KMS-11 (cell line): ENCODE data around the gene NIN.

Experiments
- H2AFZ ChIP-seq: fragments of 200-600 bp; sonication (generic); 2 replicates; pipeline ENCODE4 v1.6.1; 2016; ENCODE audit warnings: antibody characterized with exemption, mixed run types, low read depth
- H3K27ac ChIP-seq: fragments of 200-600 bp; sonication (generic); 2 replicates; pipeline ENCODE4 v1.6.1; 2016; ENCODE audit warnings: mild to moderate bottlenecking, mixed run types
- H3K27me3 ChIP-seq: fragments of 200-600 bp; sonication (generic); 2 replicates; pipeline ENCODE4 v1.6.1; 2017; ENCODE audit warnings: mild to moderate bottlenecking, low read depth, mixed run types, moderate library complexity; ENCODE audit not compliant: insufficient read depth
- H3K36me3 ChIP-seq: fragments of 200-600 bp; sonication (generic); 2 replicates; pipeline ENCODE4 v1.6.1; 2017; ENCODE audit warnings: mild to moderate bottlenecking, mixed run types; ENCODE audit not compliant: insufficient read depth
- H3K4me1 ChIP-seq: fragments of 200-600 bp; sonication (generic); 2 replicates; pipeline ENCODE4 v1.6.1; 2016; ENCODE audit warnings: mild to moderate bottlenecking, low read depth, mixed run types; ENCODE audit not compliant: poor library complexity, severe bottlenecking
- H3K4me2 ChIP-seq: fragments of 200-600 bp; sonication (generic); 2 replicates; pipeline ENCODE4 v1.7.0; 2016; ENCODE audit warnings: mild to moderate bottlenecking, mixed run types
- H3K4me3 ChIP-seq: fragments of 200-600 bp; sonication (generic); IDR thresholded peaks from 2 replicates; pipeline ENCODE4 v1.6.1; 2017; ENCODE audit warnings: low read depth, low read length, mixed read lengths; ENCODE audit not compliant: insufficient read depth
- H3K79me2 ChIP-seq: fragments of 200-600 bp; sonication (generic); 2 replicates; pipeline ENCODE4 v1.6.1; 2016; ENCODE audit warnings: low read depth, mixed run types; ENCODE audit not compliant: insufficient read depth
- H3K9ac ChIP-seq: fragments of 200-600 bp; sonication (generic); 2 replicates; pipeline ENCODE4 v1.6.1; 2016; ENCODE audit warnings: mild to moderate bottlenecking, mixed run types
- H4K20me1 ChIP-seq: fragments of 200-600 bp; sonication (generic); 2 replicates; pipeline ENCODE4 v1.6.1; 2016; ENCODE audit warnings: mild to moderate bottlenecking, mixed run types; ENCODE audit not compliant: insufficient read depth
- CTCF ChIP-seq: fragments of 200-600 bp; sonication (generic); conservative IDR thresholded peaks from 2 replicates; pipeline ENCODE4 v1.6.1; 2017; ENCODE audit warnings: low read depth, mild to moderate bottlenecking, antibody characterized with exemption, low read length, moderate library complexity, mixed read lengths

The NIN gene

DNA sequence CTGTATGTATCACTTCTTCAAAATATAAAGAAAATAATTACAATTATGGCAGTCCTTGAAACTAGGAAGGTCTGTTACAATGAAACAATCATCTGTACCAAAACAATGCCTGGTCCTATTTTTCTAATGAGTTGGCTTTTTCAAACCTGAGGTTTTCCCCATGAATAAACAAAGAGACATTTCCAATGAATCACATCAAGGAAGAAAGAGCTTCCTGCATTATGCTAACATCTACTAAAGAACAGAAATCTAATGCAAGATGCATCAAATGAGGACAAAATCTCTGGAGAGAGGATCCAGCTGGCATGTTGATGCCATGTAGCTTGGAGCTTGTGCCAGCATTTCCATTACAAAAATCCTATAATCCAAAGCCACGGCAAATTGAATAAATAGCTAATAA lies 29.3 kb downstream of the NIN start:
- no peak overlapping the region for H3K9ac ChIP-seq

GRCh38 chr14:50800032-50800431 lies 30.9 kb downstream of the NIN start:
- no peak overlapping the region for H3K4me3 ChIP-seq
- no peaks in the 10 kb centered on the region for H3K27me3 ChIP-seq
- H3K4me1 ChIP-seq, result no peaks in the 10 kb centered on the region
- no peak for TF ChIP-seq CTCF
- H3K36me3 ChIP-seq, result no peaks in the 10 kb centered on the region
- H3K9ac ChIP-seq, result no peak overlapping the region
- H3K79me2 ChIP-seq, result no peaks in the 10 kb centered on the region
- H3K27ac ChIP-seq, result no peak overlapping the region
- no peak overlapping the region for H2AFZ ChIP-seq
- H4K20me1 ChIP-seq, result no peaks in the 10 kb centered on the region
- no peak overlapping the region for H3K4me2 ChIP-seq

More for the DNA sequence above, 29.3 kb downstream of the NIN start:
- no peaks in the 10 kb centered on the region for H3K36me3 ChIP-seq
- H3K4me1 ChIP-seq, result no peaks in the 10 kb centered on the region
- no peaks in the 10 kb centered on the region for H4K20me1 ChIP-seq
- no peak overlapping the region for H2AFZ ChIP-seq
- no peak overlapping the region for H3K27ac ChIP-seq
- H3K27me3 ChIP-seq, result no peaks in the 10 kb centered on the region
- TF ChIP-seq CTCF, result no peak
- H3K79me2 ChIP-seq, result no peaks in the 10 kb centered on the region
- no peak overlapping the region for H3K4me3 ChIP-seq
- no peak overlapping the region for H3K4me2 ChIP-seq

- no peaks in the 10 kb centered on the region for H3K36me3 ChIP-seq
- no peak overlapping the region for H3K4me3 ChIP-seq
- no peaks in the 10 kb centered on the region for H4K20me1 ChIP-seq
- TF ChIP-seq CTCF, result no peak
- H3K79me2 ChIP-seq, result no peaks in the 10 kb centered on the region
- no peak overlapping the region for H3K9ac ChIP-seq
- H2AFZ ChIP-seq, result no peak overlapping the region
- H3K4me1 ChIP-seq, result no peaks in the 10 kb centered on the region
- no peak overlapping the region for H3K4me2 ChIP-seq
- no peaks in the 10 kb centered on the region for H3K27me3 ChIP-seq
- H3K27ac ChIP-seq, result no peak overlapping the region
Measured at GRCh38 chr14:50798048-50798421, 32.9 kb downstream of the NIN start.

GRCh38 chr14:50797250-50798047 lies 33.5 kb downstream of the NIN start:
- no peaks in the 10 kb centered on the region for H3K27me3 ChIP-seq
- no peaks in the 10 kb centered on the region for H4K20me1 ChIP-seq
- no peak overlapping the region for H3K4me2 ChIP-seq
- no peak overlapping the region for H3K9ac ChIP-seq
- no peaks in the 10 kb centered on the region for H3K79me2 ChIP-seq
- no peak overlapping the region for H3K4me3 ChIP-seq
- no peaks in the 10 kb centered on the region for H3K4me1 ChIP-seq
- no peak overlapping the region for H3K27ac ChIP-seq
- TF ChIP-seq CTCF, result no peak
- H3K36me3 ChIP-seq, result no peaks in the 10 kb centered on the region
- no peak overlapping the region for H2AFZ ChIP-seq
